ENCODE data around the gene CCDC102A. TPM values are rescaled to one million over a fixed set of nuclear protein-coding genes. Genes with fewer than 3 reads are reported as not detected.
"Not testable (repeated sequence)": the region's sequence is repeated elsewhere in the genome, so short reads cannot be mapped to it uniquely, and the experiment has no call there.

CCDC102A gene
- total RNA-seq, 2 experiments from 2014 or later, result 16.3 to 18.2 TPM

GRCh38 chr16:57507136-57508034 lies 29.0 kb downstream of the CCDC102A start:
- DNase-seq, result no peak
- POLR2A ChIA-PET, result interaction anchor here (0.6 to 1.6 kb wide), 2 partner anchors 21 to 134 kb away, joined by 4 to 6 read pairs; partner anchors contain the start of gene DOK4
- CTCF ChIA-PET, result interaction anchor here (0.8 to 2.0 kb wide), 3 partner anchors 13 to 91 kb away, joined by 3 to 8 read pairs (median 4); no protein-coding TSS in a partner anchor
- ATAC-seq, result no peak
- Mint-ChIP-seq H3K4me3 (no peak overlapping the region), H3K36me3 (ENCODE audit: low read depth) (peaks cover 2% of the 10 kb centered on the region), H3K4me1 (ENCODE audit: low read depth) (no peaks in the 10 kb centered on the region), H3K27me3 (ENCODE audit: low read depth) (peaks cover 2% of the 10 kb centered on the region), H3K9me3 (ENCODE audit: insufficient read depth) (no peaks in the 10 kb centered on the region), H3K27ac (no peak overlapping the region)

- DNase-seq, result no peak
- H3K4me1 Mint-ChIP-seq (ENCODE audit: low read depth), result peaks cover 12% of the 10 kb centered on the region
- no peaks in the 10 kb centered on the region for H3K36me3 Mint-ChIP-seq (ENCODE audit: low read depth)
- H3K27ac Mint-ChIP-seq, result no peak overlapping the region
- ChIA-PET CTCF (interaction anchor here (0.8 to 2.0 kb wide), 4 partner anchors 12 to 88 kb away, joined by 4 to 7 read pairs (median 5); no protein-coding TSS in a partner anchor), POLR2A (no interaction called here)
- no peaks in the 10 kb centered on the region for H3K9me3 Mint-ChIP-seq (ENCODE audit: insufficient read depth)
- no peak for ATAC-seq
- no peak overlapping the region for H3K4me3 Mint-ChIP-seq
- peaks cover 2% of the 10 kb centered on the region for H3K27me3 Mint-ChIP-seq (ENCODE audit: low read depth)
Observed at GRCh38 chr16:57505169-57505568, 31.2 kb downstream of the CCDC102A start.

GRCh38 chr16:57504491-57504890 lies 31.9 kb downstream of the CCDC102A start:
- no peak for ATAC-seq
- Mint-ChIP-seq H3K27me3 (ENCODE audit: low read depth) (peaks cover 2% of the 10 kb centered on the region), H3K4me1 (ENCODE audit: low read depth) (peaks cover 15% of the 10 kb centered on the region), H3K27ac (no peak overlapping the region), H3K9me3 (ENCODE audit: insufficient read depth) (no peaks in the 10 kb centered on the region), H3K36me3 (ENCODE audit: low read depth) (no peaks in the 10 kb centered on the region), H3K4me3 (no peak overlapping the region)
- CTCF ChIA-PET, result interaction anchor here (0.8 to 2.0 kb wide), 4 partner anchors 13 to 88 kb away, joined by 4 to 7 read pairs (median 5); no protein-coding TSS in a partner anchor
- no peak for DNase-seq
- POLR2A ChIA-PET, result no interaction called here

GRCh38 chr16:57504001-57504400 lies 32.4 kb downstream of the CCDC102A start:
- Mint-ChIP-seq H3K4me1 (ENCODE audit: low read depth) (peaks cover 17% of the 10 kb centered on the region), H3K36me3 (ENCODE audit: low read depth) (no peaks in the 10 kb centered on the region), H3K4me3 (no peak overlapping the region), H3K9me3 (ENCODE audit: insufficient read depth) (no peaks in the 10 kb centered on the region), H3K27ac (no peak overlapping the region), H3K27me3 (ENCODE audit: low read depth) (peaks cover 2% of the 10 kb centered on the region)
- ATAC-seq (no peak), DNase-seq (no peak)
- ChIA-PET CTCF (interaction anchor here (1.3 to 2.0 kb wide), 5 partner anchors 13 to 87 kb away, joined by 4 to 8 read pairs (median 6); no protein-coding TSS in a partner anchor), POLR2A (no interaction called here)

GRCh38 chr16:57503366-57503765 lies 33.0 kb downstream of the CCDC102A start:
- no peaks in the 10 kb centered on the region for H3K36me3 Mint-ChIP-seq (ENCODE audit: low read depth)
- ChIA-PET POLR2A (no interaction called here), CTCF (interaction anchor here (1.3 to 2.0 kb wide), 2 partner anchors 17 to 28 kb away, joined by 4 to 8 read pairs; no protein-coding TSS in a partner anchor)
- DNase-seq, result no peak
- no peak for ATAC-seq
- no peak overlapping the region for H3K4me3 Mint-ChIP-seq
- no peak overlapping the region for H3K27ac Mint-ChIP-seq
- peaks cover 2% of the 10 kb centered on the region for H3K27me3 Mint-ChIP-seq (ENCODE audit: low read depth)
- no peaks in the 10 kb centered on the region for H3K9me3 Mint-ChIP-seq (ENCODE audit: insufficient read depth)
- peaks cover 17% of the 10 kb centered on the region for H3K4me1 Mint-ChIP-seq (ENCODE audit: low read depth)

GRCh38 chr16:57502048-57502775 lies 34.2 kb downstream of the CCDC102A start:
- Mint-ChIP-seq H3K9me3 (ENCODE audit: insufficient read depth) (no peaks in the 10 kb centered on the region), H3K4me1 (ENCODE audit: low read depth) (peaks cover 17% of the 10 kb centered on the region), H3K4me3 (no peak overlapping the region), H3K27ac (no peak overlapping the region), H3K36me3 (ENCODE audit: low read depth) (no peaks in the 10 kb centered on the region), H3K27me3 (ENCODE audit: low read depth) (peaks cover 2% of the 10 kb centered on the region)
- DNase-seq (no peak), ATAC-seq (no peak)
- POLR2A ChIA-PET, result interaction anchor here (1.2 kb wide), 1 partner anchor 55 kb away, joined by 6 read pairs; the partner anchor contains the start of gene COQ9
- CTCF ChIA-PET, result interaction anchor here (1.9 to 2.7 kb wide), 3 partner anchors 18 to 40 kb away, joined by 6 to 11 read pairs (median 8); partner anchors contain the start of gene POLR2C

- peaks cover 2% of the 10 kb centered on the region for H3K27me3 Mint-ChIP-seq (ENCODE audit: low read depth)
- DNase-seq (no peak), ATAC-seq (peak; percentile 17)
- no peaks in the 10 kb centered on the region for H3K36me3 Mint-ChIP-seq (ENCODE audit: low read depth)
- H3K9me3 Mint-ChIP-seq (ENCODE audit: insufficient read depth), result no peaks in the 10 kb centered on the region
- H3K27ac Mint-ChIP-seq, result peak overlapping the region; percentile 83
- no peak overlapping the region for H3K4me3 Mint-ChIP-seq
- ChIA-PET POLR2A (interaction anchor here (1.2 kb wide), 1 partner anchor 54 kb away, joined by 6 read pairs; the partner anchor contains the start of gene COQ9), CTCF (interaction anchor here (0.7 to 2.7 kb wide), 4 partner anchors 15 to 82 kb away, joined by 3 to 11 read pairs (median 4); partner anchors contain the start of genes DOK4 and POLR2C)
- peaks cover 17% of the 10 kb centered on the region for H3K4me1 Mint-ChIP-seq (ENCODE audit: low read depth)
Observed at GRCh38 chr16:57501492-57501891, 34.9 kb downstream of the CCDC102A start.

- ATAC-seq (peak; percentile 85), DNase-seq (peak; percentile 70)
- H3K9me3 Mint-ChIP-seq (ENCODE audit: insufficient read depth), result no peaks in the 10 kb centered on the region
- H3K36me3 Mint-ChIP-seq (ENCODE audit: low read depth), result no peaks in the 10 kb centered on the region
- H3K4me3 Mint-ChIP-seq, result peak overlapping the region; percentile 5
- POLR2A ChIA-PET, result interaction anchor here (0.7 to 1.2 kb wide), 2 partner anchors 14 to 53 kb away, joined by 3 to 6 read pairs; partner anchors contain the start of genes COQ9 and DOK4
- H3K4me1 Mint-ChIP-seq (ENCODE audit: low read depth), result peaks cover 17% of the 10 kb centered on the region
- H3K27ac Mint-ChIP-seq, result peak overlapping the region; percentile 83
- CTCF ChIA-PET, result interaction anchor here (0.7 to 2.7 kb wide), 6 partner anchors 13 to 81 kb away, joined by 3 to 17 read pairs (median 5); partner anchors contain the start of genes DOK4 and POLR2C
- peaks cover 4% of the 10 kb centered on the region for H3K27me3 Mint-ChIP-seq (ENCODE audit: low read depth)
Observed at GRCh38 chr16:57500578-57501111, 35.7 kb downstream of the CCDC102A start.

GRCh38 chr16:57499941-57500340 lies 36.4 kb downstream of the CCDC102A start:
- H3K4me3 Mint-ChIP-seq; H3K27me3 Mint-ChIP-seq (ENCODE audit: low read depth); H3K36me3 Mint-ChIP-seq (ENCODE audit: low read depth); H3K9me3 Mint-ChIP-seq (ENCODE audit: insufficient read depth); DNase-seq: not testable (repeated sequence)
- H3K4me1 Mint-ChIP-seq (ENCODE audit: low read depth), result peaks cover 17% of the 10 kb centered on the region
- CTCF ChIA-PET, result interaction anchor here (1.2 to 2.7 kb wide), 4 partner anchors 12 to 37 kb away, joined by 4 to 17 read pairs (median 8); partner anchors contain the start of gene POLR2C
- H3K27ac Mint-ChIP-seq, result peak overlapping the region; percentile 60
- ATAC-seq, result peak; percentile 12
- POLR2A ChIA-PET, result interaction anchor here (0.6 to 0.7 kb wide), 2 partner anchors 13 to 38 kb away, joined by 3 read pairs; partner anchors contain the start of genes DOK4 and POLR2C

GRCh38 chr16:57498031-57498430 lies 38.3 kb downstream of the CCDC102A start:
- H3K27me3 Mint-ChIP-seq (ENCODE audit: low read depth), result peaks cover 14% of the 10 kb centered on the region
- H3K27ac Mint-ChIP-seq, result no peak overlapping the region
- no peaks in the 10 kb centered on the region for H3K36me3 Mint-ChIP-seq (ENCODE audit: low read depth)
- no peak overlapping the region for H3K4me3 Mint-ChIP-seq
- ATAC-seq (no peak), DNase-seq (no peak)
- H3K4me1 Mint-ChIP-seq (ENCODE audit: low read depth), result peaks cover 17% of the 10 kb centered on the region
- CTCF ChIA-PET, result no interaction called here
- no peaks in the 10 kb centered on the region for H3K9me3 Mint-ChIP-seq (ENCODE audit: insufficient read depth)
- POLR2A ChIA-PET, result no interaction called here

GRCh38 chr16:57497121-57497520 lies 39.2 kb downstream of the CCDC102A start:
- no peaks in the 10 kb centered on the region for H3K9me3 Mint-ChIP-seq (ENCODE audit: insufficient read depth)
- no peak for ATAC-seq
- H3K36me3 Mint-ChIP-seq (ENCODE audit: low read depth), result no peaks in the 10 kb centered on the region
- H3K27me3 Mint-ChIP-seq (ENCODE audit: low read depth), result peaks cover 16% of the 10 kb centered on the region
- H3K4me1 Mint-ChIP-seq (ENCODE audit: low read depth), result peaks cover 17% of the 10 kb centered on the region
- DNase-seq, result no peak
- H3K4me3 Mint-ChIP-seq, result no peak overlapping the region
- CTCF ChIA-PET, result no interaction called here
- POLR2A ChIA-PET, result no interaction called here
- H3K27ac Mint-ChIP-seq, result no peak overlapping the region
